D341Med (cell line): ENCODE measurements around the gene ZDHHC17.

Experiments used
- DNase-seq: peaks from one replicate; pipeline ENCODE4 v3.0.0; 2012; ENCODE audit warnings: low spot score

Gene ZDHHC17

GRCh38 chr12:76820888-76821482 lies 57.1 kb downstream of the ZDHHC17 start:
- DNase-seq: peak; percentile 69

GRCh38 chr12:76830436-76830835 lies 66.5 kb downstream of the ZDHHC17 start:
- DNase-seq: no peak

DNA sequence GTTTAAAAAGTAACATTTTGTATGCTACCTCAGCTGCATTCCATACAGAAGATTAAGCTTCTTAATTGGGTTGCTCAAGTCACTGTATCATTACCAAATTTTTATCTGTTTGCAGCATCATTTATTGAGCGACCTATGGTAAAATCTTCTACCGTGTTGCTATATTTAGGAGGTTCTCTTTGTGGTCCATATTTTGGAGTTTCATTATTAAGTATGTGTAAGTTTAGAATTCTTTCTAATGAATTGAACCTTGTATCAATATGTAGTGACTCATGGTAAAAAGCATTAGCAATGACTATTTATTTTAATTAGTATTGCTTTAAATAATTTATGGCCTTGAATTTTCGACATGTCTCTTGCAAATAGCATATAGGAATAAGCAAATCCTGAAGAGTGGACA lies 72.7 kb downstream of the ZDHHC17 start:
- no peak for DNase-seq

- no peak for DNase-seq
Observed at GRCh38 chr12:76847260-76847659, 83.3 kb downstream of the ZDHHC17 start.

DNA sequence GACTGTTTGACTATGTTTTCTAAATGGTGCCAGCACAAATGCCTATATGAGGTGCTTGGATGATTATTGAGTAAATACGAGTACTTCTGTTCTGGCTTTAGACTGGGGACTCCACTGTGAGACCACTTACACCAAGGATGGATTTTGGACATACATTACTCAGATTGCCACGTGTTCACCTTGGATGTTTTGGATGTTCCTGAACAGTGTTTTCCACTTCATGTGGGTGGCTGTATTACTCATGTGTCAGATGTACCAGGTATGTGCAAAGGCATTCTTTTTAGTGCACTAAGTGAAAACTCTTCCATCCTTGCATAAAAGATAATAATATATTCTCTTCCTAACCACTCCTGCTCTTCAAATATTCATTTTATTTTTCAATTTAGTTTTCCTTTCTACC lies 84.2 kb downstream of the ZDHHC17 start:
- DNase-seq: no peak

DNA sequence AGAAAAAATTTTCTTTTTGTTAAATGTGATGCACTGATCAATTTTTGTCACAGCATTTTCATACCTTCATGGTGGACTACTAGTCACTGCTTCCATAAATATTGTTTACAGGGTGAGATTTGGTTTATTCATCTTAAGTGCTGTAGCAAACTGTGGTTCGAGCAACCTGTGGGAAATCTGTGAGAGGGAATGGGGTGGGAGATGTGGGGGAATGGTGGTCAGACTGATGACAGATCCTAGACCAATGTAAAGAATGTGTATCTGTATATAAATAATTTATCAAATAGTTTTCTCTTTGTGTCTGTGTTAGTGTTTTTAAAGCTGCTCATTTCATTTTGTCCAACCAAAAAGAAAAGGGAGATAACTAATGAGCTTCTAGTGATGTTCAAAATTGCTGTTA lies 88.2 kb downstream of the ZDHHC17 start:
- DNase-seq: no peak

DNA sequence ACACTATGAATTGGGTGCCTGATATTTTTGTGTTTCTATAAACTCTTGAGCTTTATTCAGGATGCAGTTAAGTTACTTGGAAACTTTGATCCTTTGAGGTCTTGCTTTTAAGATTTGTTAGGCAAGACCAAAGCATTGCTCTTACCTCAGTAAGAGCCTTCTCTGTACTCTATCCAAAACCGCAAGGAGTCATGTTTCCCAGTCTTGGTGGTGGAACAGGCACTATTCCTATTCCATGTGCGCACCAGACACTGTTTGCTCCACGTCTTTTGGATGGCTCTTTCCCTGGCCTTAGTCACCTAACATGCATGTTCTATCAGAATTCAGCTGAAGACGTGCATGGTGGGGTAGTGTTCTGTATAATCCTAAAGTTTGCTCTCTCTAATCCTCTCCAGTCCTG lies 91.4 kb downstream of the ZDHHC17 start:
- DNase-seq: no peak

- DNase-seq: no peak
Observed at GRCh38 chr12:76856018-76856644, 92.2 kb downstream of the ZDHHC17 start.

DNA sequence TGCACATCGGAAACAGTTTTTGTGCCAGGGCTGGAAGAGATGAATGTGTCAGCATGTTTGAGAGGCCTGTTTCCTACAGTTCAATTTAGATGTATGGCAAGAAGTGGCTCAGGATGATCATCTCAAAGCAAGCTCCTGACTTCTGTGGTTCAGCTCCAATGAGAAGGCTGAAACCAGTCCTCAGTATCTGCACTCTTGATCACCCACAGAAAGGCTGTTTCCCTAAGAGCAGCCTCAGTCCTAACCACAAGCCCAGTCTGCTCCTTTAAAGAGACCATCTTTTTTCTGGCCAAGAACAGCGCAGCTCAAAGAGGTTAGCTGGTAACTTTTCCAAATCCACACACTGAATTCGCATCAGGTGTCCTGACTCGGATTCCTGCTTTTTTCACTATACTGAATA lies 95.7 kb downstream of the ZDHHC17 start:
- DNase-seq: no peak

DNA sequence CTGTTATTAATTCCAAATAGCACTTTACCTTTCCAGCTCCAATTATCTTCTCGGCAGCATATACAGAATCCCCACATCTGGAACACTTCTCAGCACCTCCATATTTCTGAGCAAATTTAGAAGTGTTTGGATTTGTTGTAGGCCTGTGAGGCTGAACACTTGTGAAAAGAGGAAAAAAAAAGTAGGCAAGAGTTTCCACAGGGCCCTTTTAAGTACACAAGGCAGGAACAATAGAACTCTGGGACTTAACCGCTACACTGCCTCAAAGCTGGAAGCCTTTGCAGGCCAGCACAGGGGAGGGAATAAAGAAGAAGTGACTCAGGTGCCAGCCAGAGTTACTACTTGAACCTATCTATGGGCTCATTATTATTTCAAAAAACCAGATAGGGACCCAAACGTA lies 96.3 kb downstream of the ZDHHC17 start:
- no peak for DNase-seq

DNA sequence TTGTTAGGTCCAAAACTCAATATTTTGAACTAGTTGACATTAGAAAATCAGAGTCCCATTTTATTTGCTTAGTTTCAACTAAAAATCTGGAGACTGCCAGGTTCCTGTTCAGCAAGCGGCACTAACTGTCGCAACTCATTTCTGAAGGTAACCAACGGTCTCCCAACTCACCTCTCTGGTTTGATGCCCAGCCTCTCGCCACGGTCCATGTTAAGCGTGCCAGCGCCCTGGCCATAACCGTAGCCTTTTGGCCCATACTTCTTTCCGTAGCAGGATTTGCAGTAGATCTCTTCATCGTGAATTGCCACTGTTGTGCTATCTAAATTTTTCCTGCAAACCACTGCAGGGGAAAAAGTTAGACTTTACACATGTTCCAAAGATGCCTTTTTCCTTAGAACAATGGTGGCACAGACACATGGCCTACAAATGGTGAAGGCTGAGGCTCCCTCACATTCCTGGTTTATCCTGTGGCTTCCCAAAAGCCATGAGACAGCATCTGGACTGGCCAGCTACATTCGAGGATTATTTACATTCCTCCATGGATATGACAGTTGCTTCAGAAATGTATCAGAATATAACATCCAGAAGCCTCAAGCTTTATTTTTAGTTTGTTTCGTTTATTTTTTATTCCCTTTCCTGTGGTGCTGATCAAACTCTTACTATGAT lies 99.2 kb downstream of the ZDHHC17 start:
- no peak for DNase-seq

GRCh38 chr12:76863837-76864236 lies 99.9 kb downstream of the ZDHHC17 start:
- DNase-seq: no peak

GRCh38 chr12:76864791-76865400 lies 101.0 kb downstream of the ZDHHC17 start:
- no peak for DNase-seq

DNA sequence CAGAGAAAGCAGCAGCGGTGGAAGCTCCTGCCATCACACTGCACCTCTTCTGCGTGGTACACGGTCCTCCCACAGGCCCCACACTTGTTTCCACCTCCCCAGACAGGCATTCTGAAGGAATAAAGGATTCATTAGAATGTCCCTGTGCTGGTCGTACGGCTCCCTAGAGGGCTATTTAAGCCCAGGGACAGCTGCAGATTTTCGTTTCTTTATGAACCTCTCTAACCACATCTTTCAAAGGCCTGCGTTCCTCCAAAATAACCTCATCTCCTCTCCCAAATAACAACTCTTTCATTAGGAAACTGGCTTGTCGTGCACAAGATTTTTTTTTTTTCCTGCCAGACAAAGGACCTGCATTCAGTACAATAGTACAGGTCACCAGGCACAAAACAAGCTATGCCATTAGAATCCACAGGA lies 102.2 kb downstream of the ZDHHC17 start:
- DNase-seq: peak; percentile 52

GRCh38 chr12:76866726-76867125 lies 102.8 kb downstream of the ZDHHC17 start:
- DNase-seq: peak; percentile 76

GRCh38 chr12:76871082-76871481 lies 107.2 kb downstream of the ZDHHC17 start:
- no peak for DNase-seq

DNA sequence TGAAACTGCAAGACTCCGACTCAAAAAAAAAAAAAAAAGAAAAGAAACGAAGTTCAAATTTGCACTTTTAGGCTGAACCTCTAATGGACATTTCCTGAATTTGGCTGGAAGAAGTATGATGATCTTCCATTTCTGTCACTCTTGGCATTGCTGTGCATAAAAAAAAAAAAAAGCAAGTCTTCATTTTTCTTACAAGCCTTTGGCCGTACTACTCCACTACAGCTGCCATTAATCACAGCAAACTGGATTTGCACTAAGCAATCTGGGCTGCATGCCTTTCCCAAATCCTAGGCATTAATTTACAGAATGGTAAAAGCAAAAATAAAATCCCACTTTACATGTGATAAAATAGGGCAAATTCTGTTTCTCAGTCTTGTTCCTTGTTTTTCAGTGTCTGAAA lies 107.8 kb downstream of the ZDHHC17 start:
- no peak for DNase-seq

- DNase-seq: no peak
Observed at GRCh38 chr12:76872415-76872814, 108.5 kb downstream of the ZDHHC17 start.

DNA sequence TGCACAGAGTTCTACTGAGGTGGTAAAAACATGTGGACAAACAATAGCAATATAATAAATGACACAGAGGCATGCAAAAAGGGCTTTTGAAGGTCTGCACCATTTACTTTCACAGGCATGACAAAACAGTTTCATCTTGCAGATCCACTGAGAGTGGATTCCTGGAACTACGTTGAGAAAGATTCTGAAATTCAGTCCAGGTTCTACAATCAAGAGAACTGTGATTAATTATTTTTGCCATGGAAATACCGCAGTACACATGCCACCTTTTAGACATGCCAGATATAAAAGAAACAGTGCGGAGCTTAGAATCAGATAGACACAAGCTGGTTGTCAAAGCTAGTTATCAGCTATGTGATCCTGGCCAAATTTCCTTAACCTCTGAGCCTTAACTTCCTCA lies 110.1 kb downstream of the ZDHHC17 start:
- DNase-seq: no peak

DNA sequence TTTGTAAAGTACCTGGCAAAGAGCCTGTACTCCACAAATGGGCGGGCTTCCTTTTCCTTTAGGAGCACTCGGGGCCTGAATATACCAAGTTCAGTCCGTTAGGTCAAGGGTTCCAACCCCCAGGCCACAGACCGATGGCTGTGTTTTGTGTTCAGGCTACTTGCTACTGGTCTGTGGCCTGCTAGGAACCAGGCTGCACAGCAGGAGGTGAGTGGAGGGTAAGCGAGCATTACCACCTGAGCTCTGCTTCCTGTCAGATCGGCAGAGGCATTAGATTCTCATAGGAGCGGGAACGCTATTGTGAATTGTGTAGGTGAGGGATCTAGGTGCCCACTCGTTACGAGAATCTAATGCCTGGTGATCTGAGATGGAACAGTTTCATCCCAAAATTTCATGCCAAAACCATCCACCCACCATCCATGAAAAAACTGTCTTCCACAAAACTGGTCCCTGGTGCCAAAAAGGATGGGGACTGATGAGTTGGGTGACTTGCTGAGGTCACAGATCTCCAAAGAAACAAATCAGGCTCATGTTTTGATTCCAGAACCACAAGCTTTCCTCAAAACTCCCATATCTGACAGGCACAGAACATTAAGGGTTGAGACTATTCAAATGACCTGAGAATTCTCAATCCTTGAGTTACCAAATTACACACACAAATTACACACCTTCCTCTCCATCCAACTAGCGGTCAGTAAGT lies 110.7 kb downstream of the ZDHHC17 start:
- DNase-seq: no peak

GRCh38 chr12:76876696-76877229 lies 112.8 kb downstream of the ZDHHC17 start:
- DNase-seq: no peak
